Activated CD8-positive, alpha-beta memory T cell treated with anti-CD3 and anti-CD28 coated beads for 4 hours (primary cell): ENCODE measurements around the gene CXorf58.
"Not testable (repeated sequence)": the region's sequence is repeated elsewhere in the genome, so short reads cannot be mapped to it uniquely, and the experiment has no call there.

Source experiments
- DNase-seq, 2 donors: peaks; one replicate each; pipeline ENCODE4 v3.0.0-alpha.2; 2020; ENCODE audit warnings: low read depth in 2 of 2

CXorf58 gene

DNA sequence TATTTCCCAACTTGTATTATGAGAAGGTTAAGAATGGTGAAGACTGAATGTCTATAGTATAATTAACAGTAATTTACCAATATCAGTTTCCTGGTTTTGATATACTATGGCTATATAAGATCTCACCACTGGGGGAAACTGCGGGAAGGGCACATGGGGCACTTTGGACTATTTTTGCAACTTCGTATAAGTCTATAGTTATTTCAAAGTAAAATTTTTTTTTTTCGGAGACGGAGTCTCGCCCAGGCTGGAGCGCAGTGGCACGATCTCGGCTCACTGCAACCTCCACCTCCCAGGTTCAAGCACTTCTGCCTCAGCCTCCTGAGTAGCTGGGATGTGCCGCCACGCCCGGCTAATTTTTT, 46.1 kb downstream of the CXorf58 start:
- no peak for DNase-seq

DNA sequence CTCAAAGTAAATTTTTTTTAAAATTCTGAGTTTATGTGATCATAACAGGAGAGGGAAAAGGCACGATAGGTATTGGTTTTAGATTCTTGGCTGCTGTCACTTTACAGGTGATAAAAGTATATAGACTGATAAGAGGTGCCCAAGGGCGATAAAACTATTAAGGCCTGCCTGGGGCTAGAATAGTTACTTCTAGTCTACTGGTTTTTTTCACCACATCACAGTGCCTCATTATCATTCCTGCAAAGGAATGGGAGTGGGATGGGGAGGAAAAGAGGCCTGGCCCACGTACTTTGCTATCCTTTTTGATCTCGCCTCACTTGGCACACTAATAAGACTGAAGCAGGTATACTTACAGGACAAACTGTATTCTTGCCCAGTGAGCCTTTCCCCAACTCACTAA, 46.6 kb downstream of the CXorf58 start:
- DNase-seq: no peak

DNA sequence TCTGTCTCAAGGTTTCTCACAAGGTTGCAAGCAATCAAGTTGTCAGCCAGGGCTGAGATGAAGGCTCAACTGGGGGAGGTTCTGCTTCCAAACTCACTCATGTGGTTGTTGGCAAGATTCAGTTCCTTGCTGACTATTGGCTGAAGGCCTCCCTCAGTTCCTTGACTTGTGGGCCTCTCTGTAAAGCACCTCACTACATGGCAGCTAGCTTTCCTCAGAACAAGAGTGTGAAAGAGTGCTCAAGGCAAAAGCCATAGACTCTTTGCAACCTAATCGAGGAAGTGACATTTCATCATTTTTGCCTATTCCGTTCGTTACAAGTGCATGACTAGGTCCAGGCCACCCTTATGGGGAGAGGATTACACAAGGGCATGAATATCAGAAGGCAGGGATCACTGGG, 52.0 kb downstream of the CXorf58 start:
- no peak for DNase-seq

DNA sequence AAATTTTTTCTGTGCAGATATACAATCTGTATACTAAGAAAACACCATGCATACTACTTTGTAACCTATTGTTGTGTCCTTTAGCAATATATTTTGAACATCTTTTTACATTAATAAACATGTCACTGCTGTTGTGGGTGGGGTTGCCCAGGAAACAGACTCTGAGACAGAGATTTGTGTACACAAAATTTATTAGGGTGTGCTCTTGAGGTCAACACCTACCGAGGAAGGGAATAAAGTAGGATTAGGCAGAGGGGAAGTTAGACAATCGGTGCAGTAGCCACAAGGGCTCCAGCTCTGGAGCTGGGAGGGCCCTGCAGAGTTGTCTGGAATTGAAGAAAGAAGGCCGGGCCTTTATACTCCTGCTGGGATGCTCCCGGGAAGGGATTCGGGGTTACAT, 56.4 kb downstream of the CXorf58 start:
- no peak for DNase-seq

DNA sequence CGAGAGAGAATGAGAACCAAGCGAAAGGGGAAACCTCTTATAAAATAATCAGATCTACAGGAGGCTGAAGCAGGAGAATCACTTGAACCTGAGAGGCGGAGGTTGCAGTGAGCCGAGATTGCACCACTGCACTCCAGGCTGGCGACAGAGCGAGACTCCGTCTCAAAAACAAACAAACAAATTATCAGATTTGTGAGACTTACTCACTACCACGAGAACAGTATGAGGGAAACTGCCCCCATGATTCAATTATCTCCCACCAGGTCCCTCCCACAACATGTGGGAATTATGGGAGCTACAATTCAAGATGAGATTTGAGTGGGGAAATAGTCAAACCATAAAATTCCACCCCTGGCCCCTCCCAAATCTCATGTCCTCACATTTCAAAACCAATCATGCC, 57.8 kb downstream of the CXorf58 start:
- DNase-seq: not testable (repeated sequence)

DNA sequence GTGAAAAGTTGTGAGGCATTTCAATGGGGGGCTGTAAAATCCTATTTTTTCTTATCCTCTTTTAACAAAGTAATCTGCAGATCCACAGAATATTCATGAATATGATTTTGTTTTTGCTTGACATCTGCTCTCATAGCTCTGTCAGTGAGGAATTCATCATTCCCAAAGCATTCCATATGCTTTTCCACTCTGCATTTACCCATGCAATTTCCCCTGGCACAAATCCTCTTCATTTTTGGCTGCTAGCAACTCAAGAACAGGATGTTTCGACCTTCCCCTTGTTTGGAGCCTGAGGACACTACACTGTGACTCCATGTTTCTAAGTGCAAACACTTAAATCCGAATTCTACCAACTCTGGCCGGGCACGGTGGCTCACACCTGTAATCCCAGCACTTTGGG, 70.7 kb downstream of the CXorf58 start:
- no peak for DNase-seq

DNA sequence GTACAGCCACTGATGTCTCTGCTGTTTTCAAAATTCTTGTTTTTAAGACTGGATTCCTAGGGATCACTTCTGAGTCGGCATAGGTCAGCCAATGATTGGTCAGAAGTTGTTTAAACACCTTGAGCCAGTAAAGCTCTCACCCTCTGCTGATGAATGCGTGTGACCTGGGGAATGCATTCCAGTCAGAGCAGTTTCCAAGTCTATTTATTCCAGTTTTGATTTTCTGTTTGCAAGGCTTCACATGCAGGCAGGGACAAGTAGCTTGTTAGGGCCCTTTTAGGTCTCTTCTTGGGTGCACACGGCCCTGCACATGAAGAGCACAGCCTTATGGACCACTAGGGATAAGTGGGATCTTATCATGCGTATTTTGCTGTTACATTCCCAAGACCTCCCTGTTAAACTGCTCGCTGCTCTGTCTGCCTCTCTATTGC, 72.2 kb downstream of the CXorf58 start:
- no peak for DNase-seq

DNA sequence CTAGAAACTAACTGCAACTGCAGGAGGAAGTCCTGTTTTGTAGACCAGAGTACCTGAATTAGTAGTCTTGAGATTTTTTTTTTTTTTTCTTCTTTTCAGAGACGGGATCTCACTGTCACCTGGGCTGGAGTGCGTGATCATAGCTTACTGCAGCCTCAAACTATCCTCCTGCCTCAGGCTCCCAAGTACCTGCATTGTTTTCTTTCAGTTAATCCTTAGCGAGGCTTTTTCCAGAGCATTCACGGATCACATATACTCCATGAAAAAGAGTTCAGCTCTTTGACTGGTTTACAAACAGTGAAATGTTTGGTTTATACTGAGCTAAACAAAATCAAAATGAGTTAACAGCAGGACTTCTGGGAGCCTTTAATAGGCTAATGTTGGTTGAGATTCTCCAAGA, 73.4 kb downstream of the CXorf58 start:
- DNase-seq: no peak

DNA sequence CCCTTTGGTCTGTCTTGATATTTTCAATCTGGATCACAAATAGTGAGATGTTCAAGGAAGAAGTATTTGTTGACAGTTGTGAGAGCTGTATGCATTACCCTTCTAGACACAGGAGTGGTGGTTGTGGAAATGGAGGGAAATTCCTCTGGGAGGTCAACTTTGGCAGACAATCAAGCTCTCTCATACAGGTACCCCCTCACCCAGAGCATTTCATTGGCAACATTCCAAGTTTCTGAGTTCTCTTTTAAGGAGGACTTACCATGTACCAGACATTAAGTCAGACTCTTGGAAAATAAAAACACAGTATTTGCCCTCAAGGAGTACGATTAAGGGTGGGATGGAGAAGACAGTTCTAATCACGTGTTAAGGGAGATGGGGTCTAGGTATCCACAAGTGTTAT, 73.9 kb downstream of the CXorf58 start:
- DNase-seq: no peak

DNA sequence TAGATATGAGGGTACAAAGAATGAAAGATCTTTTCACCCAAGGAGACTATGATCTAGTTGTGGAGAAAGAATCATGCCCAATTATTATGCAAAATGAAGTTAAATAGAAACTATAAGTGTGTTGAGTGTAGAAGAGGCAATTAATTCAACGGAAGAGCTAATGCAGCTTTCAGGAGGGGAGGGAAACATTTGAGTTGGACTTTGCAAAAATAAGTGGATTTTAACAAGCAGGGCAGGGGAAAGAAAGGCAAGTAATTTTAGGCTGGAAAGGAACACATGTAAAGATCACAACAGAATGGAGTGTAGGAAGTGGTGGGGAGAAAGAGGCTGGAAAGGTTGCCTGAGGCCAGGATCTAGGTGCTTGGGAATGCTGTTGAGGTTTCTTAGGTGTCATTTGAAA, 75.1 kb downstream of the CXorf58 start:
- no peak for DNase-seq
